Measurements from ENCODE around the gene COL20A1.

Gene COL20A1

GRCh38 chr20:63351811-63352591, 59.0 kb downstream of the COL20A1 start:
- no peak for DNase-seq

DNA sequence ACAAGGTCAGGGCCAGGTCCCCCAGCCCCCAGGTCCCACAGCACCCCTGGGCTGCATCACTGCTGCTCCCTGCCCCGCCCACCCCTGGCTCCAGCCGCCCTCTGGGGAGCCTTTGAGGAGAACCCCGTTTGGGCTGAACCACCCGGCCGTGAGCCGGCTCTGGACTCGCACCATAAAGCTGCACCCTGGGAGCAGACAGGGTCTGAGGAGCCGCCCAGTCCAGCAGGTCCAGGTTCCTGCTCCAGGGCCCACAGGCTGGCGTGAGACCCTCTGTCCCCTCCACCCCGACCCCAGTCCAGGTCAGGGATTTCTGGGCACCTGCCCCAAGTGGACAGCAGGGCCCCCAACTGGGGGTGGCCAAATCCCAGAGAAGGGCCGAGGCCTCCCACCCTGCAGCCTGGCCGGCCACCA, 59.8 kb downstream of the COL20A1 start:
- DNase-seq, result no peak

DNA sequence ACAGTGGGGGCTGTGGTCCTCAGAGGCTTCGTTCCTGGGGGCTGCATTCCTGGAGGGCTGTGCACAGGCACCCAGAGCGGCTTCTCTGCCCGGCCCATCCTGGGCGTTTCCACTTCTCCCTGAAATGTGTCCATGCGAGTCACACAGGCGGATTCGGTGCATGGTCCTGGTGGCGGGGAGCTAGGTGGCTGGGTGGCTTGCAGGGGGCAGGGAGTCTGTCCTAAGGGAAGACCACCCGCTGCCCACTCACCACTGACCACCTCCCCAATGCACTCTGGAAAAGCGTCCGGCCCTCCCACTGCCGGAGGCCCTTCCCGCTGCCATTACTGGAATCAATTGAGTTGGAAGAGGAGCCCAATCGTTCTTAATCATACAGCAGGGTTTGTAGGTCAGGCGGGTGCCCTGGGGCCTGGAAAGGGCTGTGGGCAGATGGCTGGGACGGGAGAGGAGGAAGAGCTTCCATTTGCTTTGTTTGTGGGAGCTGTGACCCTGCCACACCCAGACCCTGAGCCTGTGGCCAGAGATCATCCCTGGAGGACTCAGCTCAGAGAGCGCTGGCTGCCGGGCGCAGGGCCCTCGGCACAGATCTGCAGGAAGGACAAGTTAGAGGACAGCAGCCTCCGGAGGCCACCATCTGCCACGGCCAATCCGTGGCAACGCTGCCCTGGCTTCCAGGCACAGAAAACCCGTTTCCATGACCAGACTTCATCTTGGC, 61.8 kb downstream of the COL20A1 start:
- DNase-seq, result no peak

- DNase-seq, result no peak
Measured at GRCh38 chr20:63355781-63356295, 62.9 kb downstream of the COL20A1 start.

DNA sequence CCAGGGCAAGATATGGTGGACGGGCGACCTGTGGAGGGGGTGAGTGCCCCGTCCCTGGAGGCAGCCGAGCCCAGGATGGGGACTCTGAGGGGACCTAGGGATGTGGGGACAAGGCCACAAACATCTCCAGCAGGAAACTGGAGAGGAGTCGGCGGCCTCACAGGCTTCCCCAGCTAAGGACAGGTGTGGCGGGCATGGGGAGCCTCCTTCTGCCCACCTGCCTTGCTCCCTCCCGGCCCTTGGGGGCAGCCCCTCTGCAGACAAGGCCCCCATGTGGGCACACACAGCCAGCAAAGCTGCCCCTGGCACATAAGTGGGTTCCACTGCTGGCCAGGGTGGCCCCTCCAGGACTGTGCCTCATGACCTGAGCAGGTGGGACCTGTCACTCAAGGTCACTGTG, 63.5 kb downstream of the COL20A1 start:
- no peak for DNase-seq

DNA sequence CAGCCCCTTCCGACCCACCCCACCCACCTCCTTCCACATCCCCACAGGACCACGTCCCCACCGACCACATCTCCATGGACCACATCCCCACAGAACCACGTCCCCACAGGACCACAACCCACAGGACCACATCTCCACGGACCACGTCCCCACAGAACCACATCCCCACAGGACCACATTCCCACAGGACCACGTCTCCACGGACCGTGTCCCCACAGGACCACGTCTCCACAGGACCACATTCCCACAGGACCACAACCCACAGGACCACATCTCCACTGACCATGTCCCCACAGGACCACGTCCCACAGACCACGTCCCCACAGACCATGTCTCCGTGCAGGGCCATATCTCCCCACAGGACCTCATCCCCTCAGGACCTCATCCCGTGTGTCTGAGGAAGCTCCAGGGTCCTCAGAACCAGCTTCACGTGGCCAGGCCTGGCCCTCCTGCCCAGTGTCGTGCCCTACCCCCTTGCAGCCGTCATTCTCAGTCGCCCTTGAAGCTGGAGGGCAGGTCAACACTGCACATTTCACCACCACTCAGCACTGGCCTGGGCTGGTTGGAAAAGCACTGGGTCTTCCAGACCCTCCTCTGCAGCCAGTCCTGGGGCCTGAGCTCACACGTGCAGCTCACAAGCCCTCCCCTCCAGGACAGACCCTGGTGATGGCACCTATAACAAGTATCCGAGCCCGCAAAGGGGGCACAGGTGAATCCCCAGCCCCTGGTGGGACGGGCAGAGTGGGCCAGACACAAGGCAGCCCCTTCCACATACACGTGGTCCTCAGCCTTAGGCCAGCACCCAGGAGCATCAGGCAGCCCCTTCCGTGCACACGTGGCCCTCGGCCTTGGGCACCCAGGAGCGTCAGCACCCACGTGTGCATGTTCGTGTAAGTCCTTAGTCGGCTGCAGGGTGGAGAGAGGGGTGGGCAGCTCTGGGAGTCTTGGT, 64.2 kb downstream of the COL20A1 start:
- no peak for DNase-seq

DNA sequence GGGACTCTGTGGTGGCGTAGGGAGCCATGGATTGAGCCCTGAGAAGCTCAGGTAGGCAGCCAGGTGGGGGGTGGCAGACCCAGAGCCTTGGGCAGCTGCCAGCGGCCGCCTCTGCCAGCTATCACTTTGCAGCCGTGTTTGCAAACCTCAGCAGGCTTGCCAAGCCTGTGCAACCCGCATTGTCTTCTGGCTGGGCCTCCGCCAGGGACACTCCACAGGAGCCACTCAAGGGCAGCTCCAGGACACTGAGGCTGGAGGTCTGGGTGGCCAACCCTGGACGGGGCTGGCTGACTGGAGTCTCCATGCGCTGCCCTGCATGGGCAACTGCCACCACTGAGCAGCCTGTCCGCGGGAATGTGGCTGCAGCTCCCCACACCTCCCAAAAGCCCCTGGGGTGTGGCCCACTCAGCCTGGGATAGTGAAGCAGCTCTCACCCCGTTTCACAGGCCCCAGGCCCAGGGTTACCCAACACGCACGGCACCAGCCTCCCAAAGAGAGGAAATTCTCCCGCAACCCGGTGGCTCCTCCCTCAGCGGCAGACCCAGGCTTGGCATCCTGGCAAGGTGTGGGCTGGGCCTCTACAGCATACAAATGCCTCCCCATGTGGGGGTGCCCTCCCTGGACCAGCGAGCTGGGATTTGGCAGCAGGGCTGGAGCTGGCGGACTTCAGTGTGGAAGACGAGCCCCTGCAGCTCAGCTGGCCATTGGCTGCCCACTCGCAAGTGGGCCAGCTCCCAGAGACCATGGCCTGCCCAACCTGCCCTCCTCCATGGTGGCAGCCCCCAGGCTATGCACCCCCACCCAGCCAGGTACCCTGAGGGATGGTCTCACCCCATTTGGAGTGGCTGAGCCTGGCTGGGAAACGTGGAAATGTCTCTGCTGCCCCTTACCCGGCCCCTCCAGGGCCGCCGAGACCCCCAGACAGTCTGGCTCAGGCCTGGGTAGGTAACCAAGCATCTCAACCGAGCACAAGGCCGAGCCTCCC, 65.2 kb downstream of the COL20A1 start:
- no peak for DNase-seq

GRCh38 chr20:63359164-63359934, 66.4 kb downstream of the COL20A1 start:
- no peak for DNase-seq

GRCh38 chr20:63359937-63360849, 67.2 kb downstream of the COL20A1 start:
- DNase-seq, result no peak

DNA sequence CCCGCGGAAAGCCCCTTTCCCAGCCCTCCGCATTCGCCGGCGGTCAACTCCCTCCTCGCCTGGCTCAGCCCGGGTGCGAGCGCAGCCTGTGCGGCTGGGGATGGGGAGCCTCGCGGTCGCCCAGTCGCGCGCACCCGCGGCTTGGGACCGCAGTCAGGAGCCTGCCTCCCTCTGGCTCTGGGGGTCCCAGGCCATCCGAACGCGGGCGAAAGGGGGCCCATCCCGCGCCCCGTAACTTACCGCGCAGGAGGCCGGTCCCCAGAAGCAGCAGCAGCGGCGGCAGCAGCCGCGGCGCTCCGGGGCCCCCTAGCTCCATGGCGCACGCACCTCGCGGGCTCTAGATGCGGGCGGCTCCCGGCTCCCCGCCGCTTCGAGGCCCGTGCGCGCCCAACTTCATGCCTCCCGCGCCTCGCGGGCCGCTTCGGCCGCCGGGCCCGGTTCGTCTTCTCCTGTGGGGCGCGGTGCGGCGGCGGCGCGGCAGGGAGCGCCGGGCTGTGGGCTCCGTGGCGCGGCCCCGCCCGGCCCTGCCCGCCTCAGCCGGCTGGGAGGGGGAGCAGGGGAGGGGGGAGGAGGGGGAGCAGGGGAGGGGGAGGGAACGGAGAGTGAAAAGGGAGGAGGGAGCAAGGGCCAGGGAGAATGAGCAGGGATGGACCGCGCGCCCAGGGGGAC, 68.0 kb downstream of the COL20A1 start, which contains the start of gene CHRNA4:
CHRNA4 (minus strand) TSS at position 500 of the 669 bp plus-strand sequence; CDS start at position 316, 184 bp downstream.
- DNase-seq, result no peak

DNA sequence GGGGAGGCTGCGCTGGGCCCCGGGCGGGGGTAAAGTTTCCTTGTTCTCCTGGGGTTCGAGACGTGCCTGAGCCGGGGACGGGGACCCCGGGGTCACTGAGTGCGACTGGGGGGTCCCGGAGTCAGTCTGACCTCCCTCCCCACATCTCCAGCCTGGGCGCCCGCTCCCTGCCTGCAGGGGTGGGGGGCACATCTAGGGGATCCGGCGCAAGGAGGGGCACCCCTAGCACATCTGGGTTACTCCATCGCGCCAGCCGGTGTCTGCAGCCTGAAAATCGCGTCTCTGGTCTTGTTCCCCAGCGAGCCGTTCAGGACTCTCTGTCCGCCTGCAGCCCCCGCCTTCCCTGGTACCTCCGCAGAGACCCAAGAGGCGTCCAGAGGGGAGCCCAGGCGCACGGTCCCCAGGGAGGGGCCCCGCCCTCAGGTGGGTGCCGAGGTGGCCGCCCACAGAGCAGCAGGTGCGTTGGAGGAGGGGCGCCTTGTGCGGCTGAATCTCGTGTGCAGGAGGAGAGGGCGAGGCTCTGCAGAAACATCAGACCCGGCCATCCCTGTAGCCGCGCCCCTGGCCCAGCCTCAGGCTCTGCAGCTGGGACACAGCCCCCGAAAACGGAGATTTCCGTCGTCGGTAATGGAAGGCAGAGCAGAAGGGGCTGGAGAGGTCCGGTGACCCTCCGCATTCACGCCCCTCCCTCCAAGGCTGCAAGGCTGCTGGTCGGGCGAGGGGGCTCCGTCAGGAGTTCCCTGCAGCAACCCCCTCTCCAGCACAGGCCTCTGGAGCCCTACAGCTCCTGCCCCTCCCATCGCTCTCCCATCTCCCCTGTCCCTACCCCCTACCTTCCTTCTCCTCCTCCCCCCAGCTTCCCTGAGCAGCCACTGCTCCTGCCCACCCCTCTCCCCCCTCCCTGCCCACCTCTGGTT, 68.8 kb downstream of the COL20A1 start:
- DNase-seq, result no peak

DNA sequence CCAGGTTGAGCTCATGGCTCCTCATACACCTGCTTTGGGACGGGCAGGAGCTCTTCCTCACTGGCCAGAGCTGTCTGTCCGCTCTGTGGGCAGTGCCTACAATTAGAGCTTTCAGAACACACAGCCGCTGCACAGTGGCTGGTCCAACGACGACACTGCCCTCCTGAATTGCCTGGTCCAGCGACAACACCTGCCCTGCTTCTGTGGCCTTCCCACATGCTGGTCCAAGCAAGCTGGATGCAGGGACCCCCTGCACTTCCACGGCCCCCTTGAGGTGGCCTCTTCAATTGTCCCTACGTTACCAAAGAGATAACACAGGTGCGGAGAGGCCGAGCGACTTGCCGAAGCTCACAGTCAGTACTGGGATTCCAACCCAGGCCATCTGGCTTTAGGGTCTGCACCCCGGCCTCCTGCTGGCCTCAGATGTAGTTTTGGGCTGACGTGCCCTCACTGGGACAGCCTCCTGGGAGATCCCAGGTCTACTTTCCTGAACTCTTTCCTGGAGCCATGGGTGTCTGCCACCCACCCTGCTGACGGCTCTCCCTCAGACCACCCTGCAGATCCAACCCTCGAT, 69.5 kb downstream of the COL20A1 start:
- DNase-seq, result no peak

- DNase-seq, result no peak
Measured at GRCh38 chr20:63363013-63363957, 70.3 kb downstream of the COL20A1 start.

DNA sequence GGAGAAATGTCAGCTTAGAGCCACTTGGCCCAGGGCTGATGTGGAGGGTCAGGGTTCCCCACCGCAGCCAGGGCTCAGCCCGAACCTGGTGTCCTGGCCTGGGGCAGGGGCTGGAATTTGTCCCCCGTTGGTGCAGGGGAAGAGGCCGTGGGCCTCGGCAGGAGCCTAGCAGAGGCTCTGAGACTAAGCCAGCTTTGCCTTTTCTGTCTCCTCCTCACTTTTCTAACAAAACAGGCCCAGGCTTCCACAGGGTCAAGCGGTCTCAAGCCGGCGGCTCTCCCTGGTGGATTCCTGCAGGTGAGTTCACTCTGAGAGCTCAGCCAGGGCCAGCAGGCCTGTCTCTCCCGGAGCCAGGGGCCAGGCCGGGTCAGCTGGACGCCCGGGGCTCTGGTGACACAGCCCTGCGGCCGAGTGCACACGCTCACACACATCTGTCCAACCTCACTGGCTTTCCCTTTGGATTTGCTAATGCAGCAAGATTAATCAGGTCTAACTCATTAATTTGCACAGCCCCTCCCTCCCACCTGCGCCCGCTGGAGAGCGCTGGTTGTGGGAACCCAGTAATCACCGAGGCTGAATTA, 71.1 kb downstream of the COL20A1 start:
- no peak for DNase-seq

DNA sequence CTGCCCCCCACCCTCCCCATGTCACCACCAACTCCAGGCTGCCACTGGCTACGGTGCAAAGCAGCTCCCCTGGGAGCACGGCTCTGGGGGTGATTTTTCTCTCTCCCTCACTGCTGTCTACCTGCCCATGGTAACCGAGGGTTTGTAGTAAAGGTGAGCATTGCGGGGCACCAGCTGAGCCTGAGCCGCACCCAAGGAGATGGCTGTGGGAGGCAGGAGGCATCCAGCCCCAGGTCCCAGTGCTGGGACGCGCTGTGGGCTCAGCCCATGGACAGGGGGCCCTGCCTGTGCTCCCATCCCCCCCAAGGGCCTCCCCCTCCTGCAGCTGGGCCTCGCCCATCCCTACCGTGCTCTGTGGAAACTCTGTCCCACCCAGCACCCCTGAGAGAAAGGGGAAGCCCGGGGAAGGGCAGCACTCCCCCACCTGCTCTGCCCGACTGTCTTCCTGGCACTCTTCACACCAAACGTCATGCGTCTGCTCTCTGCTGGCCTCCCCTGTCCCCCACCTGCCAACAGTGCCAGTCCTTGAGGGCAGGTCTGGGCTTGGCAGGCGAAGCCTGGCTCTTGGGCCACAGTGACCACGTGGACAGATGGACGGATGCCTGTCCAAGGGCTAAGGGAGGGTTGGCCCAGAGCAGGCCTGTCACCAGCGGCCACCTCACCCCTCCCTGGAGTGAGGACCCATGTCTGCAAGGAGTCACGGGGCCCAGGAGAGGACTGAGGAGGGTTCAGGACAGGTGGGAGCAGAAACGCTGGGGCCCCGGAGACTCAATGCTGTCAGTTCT, 72.0 kb downstream of the COL20A1 start:
- DNase-seq, result no peak
